Measurements from ENCODE around the gene L3MBTL4.
"Not testable (repeated sequence)": the region's sequence is repeated elsewhere in the genome, so short reads cannot be mapped to it uniquely, and the experiment has no call there.

L3MBTL4 gene

GRCh38 chr18:6058941-6059340 lies 355.8 kb downstream of the L3MBTL4 start:
- H3K27ac ChIP-seq = no peak overlapping the region
- no peak overlapping the region for H3K4me3 ChIP-seq
- no peak for TF ChIP-seq CTCF (IDR thresholded peaks at IDR 0.05)
- DNase-seq (ENCODE audit: low spot score) = no peak

GRCh38 chr18:6057604-6058003 lies 357.1 kb downstream of the L3MBTL4 start:
- no peak for DNase-seq (ENCODE audit: low spot score)
- no peak overlapping the region for H3K4me3 ChIP-seq
- TF ChIP-seq CTCF (IDR thresholded peaks at IDR 0.05) = no peak
- H3K27ac ChIP-seq = no peak overlapping the region

GRCh38 chr18:6056171-6056910 lies 358.4 kb downstream of the L3MBTL4 start:
- Histone ChIP-seq H3K27ac (no peak overlapping the region), H3K4me3 (no peak overlapping the region)
- DNase-seq (ENCODE audit: low spot score) = no peak
- TF ChIP-seq CTCF (IDR thresholded peaks at IDR 0.05) = no peak

GRCh38 chr18:6055711-6056110 lies 359.0 kb downstream of the L3MBTL4 start:
- no peak for DNase-seq (ENCODE audit: low spot score)
- no peak for TF ChIP-seq CTCF (IDR thresholded peaks at IDR 0.05)
- H3K27ac ChIP-seq = no peak overlapping the region
- H3K4me3 ChIP-seq = no peak overlapping the region

- H3K27ac ChIP-seq = no peak overlapping the region
- no peak for TF ChIP-seq CTCF (IDR thresholded peaks at IDR 0.05)
- DNase-seq (ENCODE audit: low spot score) = no peak
These were observed 360.4 kb downstream of the L3MBTL4 start for GRCh38 chr18:6054256-6054842.

GRCh38 chr18:6052449-6052913 lies 362.2 kb downstream of the L3MBTL4 start:
- no peak for TF ChIP-seq CTCF (IDR thresholded peaks at IDR 0.05)
- Histone ChIP-seq H3K4me3 (no peak overlapping the region), H3K27ac (no peak overlapping the region)
- no peak for DNase-seq (ENCODE audit: low spot score)

More at GRCh38 chr18:6054256-6054842, 360.4 kb downstream of the L3MBTL4 start:
- no peak overlapping the region for H3K4me3 ChIP-seq

- not testable (repeated sequence) for H3K27ac ChIP-seq; DNase-seq (ENCODE audit: low spot score); H3K4me3 ChIP-seq
These were observed 367.1 kb downstream of the L3MBTL4 start for GRCh38 chr18:6047596-6047995.

Data from coronary artery (tissue), 2 donors.